NCI-H345 (cell line): ENCODE data around the gene TBC1D13.
"Not testable (repeated sequence)": the region's sequence is repeated elsewhere in the genome, so short reads cannot be mapped to it uniquely, and the experiment has no call there.

Experiments
- DNase-seq: peaks from one replicate; lab custom pipeline; 2025; lab: John Stamatoyannopoulos, UW

TBC1D13 gene

GRCh38 chr9:128786681-128787601, at the start of gene TBC1D13:
Gene TBC1D13, plus strand, starts transcription at chr9:128787253. Its CDS starts 101 bp downstream, at chr9:128787354.
- DNase-seq = peak; percentile 89

GRCh38 chr9:128742401-128742800, 44.7 kb upstream of the TBC1D13 start:
- DNase-seq = no peak

- no peak for DNase-seq
Measured at GRCh38 chr9:128743421-128743820, 43.6 kb upstream of the TBC1D13 start.

- no peak for DNase-seq
Measured at GRCh38 chr9:128747241-128747640, 39.8 kb upstream of the TBC1D13 start.

- DNase-seq = no peak
Measured at GRCh38 chr9:128750926-128751595, 36.0 kb upstream of the TBC1D13 start.

GRCh38 chr9:128753627-128754026, 33.4 kb upstream of the TBC1D13 start:
- DNase-seq = no peak

- no peak for DNase-seq
Measured at GRCh38 chr9:128757602-128758001, 29.5 kb upstream of the TBC1D13 start.

- no peak for DNase-seq
Measured at GRCh38 chr9:128762671-128763449, 24.2 kb upstream of the TBC1D13 start.

- no peak for DNase-seq
Measured at GRCh38 chr9:128764361-128764760, 22.7 kb upstream of the TBC1D13 start.

- DNase-seq = no peak
Measured at GRCh38 chr9:128765499-128765898, 21.6 kb upstream of the TBC1D13 start.

GRCh38 chr9:128768606-128769005, 18.4 kb upstream of the TBC1D13 start:
- no peak for DNase-seq

- no peak for DNase-seq
Measured at GRCh38 chr9:128770286-128771030, 16.6 kb upstream of the TBC1D13 start.

GRCh38 chr9:128771094-128771721, 15.8 kb upstream of the TBC1D13 start:
- peak; percentile 30 for DNase-seq

GRCh38 chr9:128771745-128772519, 15.1 kb upstream of the TBC1D13 start, which contains the start of gene ZER1:
Gene ZER1, minus strand, starts transcription at chr9:128771927. Its CDS starts 16,362 bp downstream, at chr9:128755565.
- peak; percentile 94 for DNase-seq

GRCh38 chr9:128773049-128773448, 14.0 kb upstream of the TBC1D13 start:
- DNase-seq = no peak

GRCh38 chr9:128774804-128775203, 12.2 kb upstream of the TBC1D13 start:
- no peak for DNase-seq

- DNase-seq = not testable (repeated sequence)
Measured at GRCh38 chr9:128780093-128780492, 7.0 kb upstream of the TBC1D13 start.

- DNase-seq = no peak
Measured at GRCh38 chr9:128781187-128782070, 5.6 kb upstream of the TBC1D13 start.

- no peak for DNase-seq
Measured at GRCh38 chr9:128782669-128783068, 4.4 kb upstream of the TBC1D13 start.
